GM21576 (cell line): ENCODE data around the gene C3.
"Not testable (repeated sequence)": the region's sequence is repeated elsewhere in the genome, so short reads cannot be mapped to it uniquely, and the experiment has no call there.

Source experiments
- ATAC-seq: cut with Tn5 transposase; IDR thresholded peaks from one replicate; pipeline ENCODE4 v1.9.1; 2021; ENCODE audit warnings: mild to moderate bottlenecking, moderate library complexity; ENCODE audit not compliant: unreplicated experiment

The C3 gene

GRCh38 chr19:6693056-6693471, 27.4 kb downstream of the C3 start:
- no peak for ATAC-seq

- ATAC-seq: no peak
These were observed 28.4 kb downstream of the C3 start for GRCh38 chr19:6692027-6692426.

GRCh38 chr19:6691342-6691741, 29.1 kb downstream of the C3 start:
- no peak for ATAC-seq

GRCh38 chr19:6690160-6690885, 30.1 kb downstream of the C3 start:
- ATAC-seq: no peak

GRCh38 chr19:6687114-6687513, 33.3 kb downstream of the C3 start:
- no peak for ATAC-seq

- ATAC-seq: no peak
These were observed 33.8 kb downstream of the C3 start for GRCh38 chr19:6686628-6686975.

GRCh38 chr19:6685962-6686627, 34.4 kb downstream of the C3 start:
- no peak for ATAC-seq

- no peak for ATAC-seq
These were observed 35.0 kb downstream of the C3 start for GRCh38 chr19:6685482-6685881.

- no peak for ATAC-seq
These were observed 36.5 kb downstream of the C3 start for GRCh38 chr19:6683971-6684370.

GRCh38 chr19:6682607-6683128, 37.8 kb downstream of the C3 start:
- no peak for ATAC-seq

GRCh38 chr19:6680141-6680540, 40.3 kb downstream of the C3 start:
- no peak for ATAC-seq

GRCh38 chr19:6679139-6679538, 41.3 kb downstream of the C3 start:
- no peak for ATAC-seq

GRCh38 chr19:6678690-6679109, 41.8 kb downstream of the C3 start:
- ATAC-seq: no peak

GRCh38 chr19:6677883-6678689, 42.4 kb downstream of the C3 start:
- ATAC-seq: no peak

GRCh38 chr19:6677495-6677882, 43.0 kb downstream of the C3 start:
- no peak for ATAC-seq

GRCh38 chr19:6676288-6676687, 44.2 kb downstream of the C3 start:
- no peak for ATAC-seq

- ATAC-seq: peak; percentile 54
These were observed 45.6 kb downstream of the C3 start for GRCh38 chr19:6674868-6675305.

- ATAC-seq: not testable (repeated sequence)
These were observed 46.0 kb downstream of the C3 start for GRCh38 chr19:6674408-6674807.

- ATAC-seq: no peak
These were observed 47.7 kb downstream of the C3 start for GRCh38 chr19:6672693-6673290.

GRCh38 chr19:6671960-6672359, 48.5 kb downstream of the C3 start:
- ATAC-seq: no peak

- no peak for ATAC-seq
These were observed 51.8 kb downstream of the C3 start for GRCh38 chr19:6668691-6669090.
